ENCODE results near the gene ARNT2.
"Not testable (repeated sequence)": the region's sequence is repeated elsewhere in the genome, so short reads cannot be mapped to it uniquely, and the experiment has no call there.

Gene ARNT2

DNA sequence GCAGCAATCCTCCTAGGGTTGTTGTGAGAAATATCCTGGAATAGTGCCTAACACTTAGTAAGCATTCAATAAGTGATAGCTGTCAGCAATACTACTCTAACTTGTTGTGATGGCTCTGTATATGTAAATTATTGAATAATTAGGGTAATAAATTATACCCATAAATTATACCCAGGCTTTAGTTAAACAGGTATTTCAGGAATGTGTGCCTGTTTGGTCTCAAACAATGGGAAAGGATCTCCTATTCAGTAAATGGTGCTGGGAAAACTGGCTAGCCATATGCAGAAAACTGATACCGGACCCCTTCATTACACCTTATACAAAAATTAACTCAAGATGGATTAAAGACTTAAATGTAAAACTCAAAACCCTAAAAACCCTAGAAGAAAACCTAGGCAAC lies 14.8 kb upstream of the ARNT2 start:
- Histone ChIP-seq H3K9me3 (ENCODE audit: control insufficient read depth, low read length) (no peaks in the 10 kb centered on the region), H3K9ac (ENCODE audit: low read length) (no peak overlapping the region), H3K4me3 (ENCODE audit: low read length) (no peak overlapping the region), H3K36me3 (ENCODE audit: control insufficient read depth, insufficient read depth, low read length) (no peaks in the 10 kb centered on the region), H3K27me3 (ENCODE audit: control insufficient read depth, insufficient read depth, low read length) (no peaks in the 10 kb centered on the region), H3K4me1 (ENCODE audit: control insufficient read depth, insufficient read depth, low read length) (no peaks in the 10 kb centered on the region)

DNA sequence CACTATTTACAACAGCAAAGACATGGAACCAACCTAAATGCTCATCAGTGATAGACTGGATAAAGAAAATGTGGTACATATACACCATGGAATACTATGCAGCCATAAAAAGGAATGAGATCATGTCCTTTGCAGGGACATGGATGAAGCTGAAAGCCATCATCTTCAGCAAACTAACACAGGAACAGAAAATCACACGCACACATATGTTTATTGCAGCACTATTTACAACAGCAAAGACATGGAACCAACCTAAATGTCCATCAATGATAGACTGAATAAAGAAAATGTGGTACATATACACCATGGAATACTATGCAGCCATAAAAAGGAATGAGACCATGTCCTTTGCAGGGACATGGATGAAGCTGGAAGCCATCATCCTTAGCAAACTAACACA lies 13.2 kb upstream of the ARNT2 start:
- H3K9me3 ChIP-seq (ENCODE audit: control insufficient read depth, low read length); H3K9ac ChIP-seq (ENCODE audit: low read length); H3K4me1 ChIP-seq (ENCODE audit: control insufficient read depth, insufficient read depth, low read length); H3K4me3 ChIP-seq (ENCODE audit: low read length); H3K36me3 ChIP-seq (ENCODE audit: control insufficient read depth, insufficient read depth, low read length); H3K27me3 ChIP-seq (ENCODE audit: control insufficient read depth, insufficient read depth, low read length): not testable (repeated sequence)

DNA sequence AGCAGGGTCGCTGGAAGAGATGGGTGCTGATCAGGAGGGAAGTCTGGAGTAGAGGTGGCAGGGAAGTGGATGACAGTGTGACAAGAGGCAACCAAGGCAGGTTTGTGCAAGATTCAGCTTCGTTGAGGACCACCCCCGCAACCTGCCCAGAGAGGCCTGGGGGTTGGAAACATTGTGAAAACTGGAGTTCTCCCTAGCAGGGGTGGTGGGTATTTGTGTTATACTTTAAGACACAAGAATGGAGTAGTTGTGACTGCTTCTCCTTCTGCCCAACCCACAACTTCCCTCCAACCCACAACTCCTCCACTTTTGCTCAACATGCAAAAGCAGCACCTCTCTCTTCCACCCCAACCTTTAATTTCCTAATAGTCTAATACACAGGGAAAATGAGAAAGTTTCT lies 8.6 kb upstream of the ARNT2 start:
- Histone ChIP-seq H3K4me1 (ENCODE audit: control insufficient read depth, insufficient read depth, low read length) (no peaks in the 10 kb centered on the region), H3K4me3 (ENCODE audit: low read length) (no peak overlapping the region), H3K9me3 (ENCODE audit: control insufficient read depth, low read length) (no peaks in the 10 kb centered on the region), H3K9ac (ENCODE audit: low read length) (no peak overlapping the region), H3K27me3 (ENCODE audit: control insufficient read depth, insufficient read depth, low read length) (no peaks in the 10 kb centered on the region), H3K36me3 (ENCODE audit: control insufficient read depth, insufficient read depth, low read length) (no peaks in the 10 kb centered on the region)

DNA sequence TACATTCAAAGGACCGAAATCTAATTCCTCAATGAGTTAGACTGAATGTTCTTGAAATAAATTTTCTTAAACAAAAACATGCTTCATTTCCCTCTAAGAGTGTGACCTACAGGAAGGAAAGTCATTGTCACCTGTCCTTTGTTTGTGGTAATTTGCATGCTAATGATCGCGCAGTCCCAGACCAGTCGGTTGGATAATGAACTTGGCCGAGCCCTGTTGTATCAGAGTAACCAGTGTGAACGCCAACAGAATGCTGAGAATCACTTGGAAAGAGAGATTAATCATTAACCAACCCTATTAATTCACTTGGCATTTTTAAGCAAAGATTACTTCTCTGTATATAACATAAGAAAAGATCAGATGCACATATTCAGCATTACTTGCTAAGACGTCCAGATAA lies 8.1 kb upstream of the ARNT2 start:
- Histone ChIP-seq H3K4me1 (ENCODE audit: control insufficient read depth, insufficient read depth, low read length) (no peaks in the 10 kb centered on the region), H3K4me3 (ENCODE audit: low read length) (no peak overlapping the region), H3K9me3 (ENCODE audit: control insufficient read depth, low read length) (no peaks in the 10 kb centered on the region), H3K36me3 (ENCODE audit: control insufficient read depth, insufficient read depth, low read length) (no peaks in the 10 kb centered on the region), H3K9ac (ENCODE audit: low read length) (no peak overlapping the region), H3K27me3 (ENCODE audit: control insufficient read depth, insufficient read depth, low read length) (no peaks in the 10 kb centered on the region)

DNA sequence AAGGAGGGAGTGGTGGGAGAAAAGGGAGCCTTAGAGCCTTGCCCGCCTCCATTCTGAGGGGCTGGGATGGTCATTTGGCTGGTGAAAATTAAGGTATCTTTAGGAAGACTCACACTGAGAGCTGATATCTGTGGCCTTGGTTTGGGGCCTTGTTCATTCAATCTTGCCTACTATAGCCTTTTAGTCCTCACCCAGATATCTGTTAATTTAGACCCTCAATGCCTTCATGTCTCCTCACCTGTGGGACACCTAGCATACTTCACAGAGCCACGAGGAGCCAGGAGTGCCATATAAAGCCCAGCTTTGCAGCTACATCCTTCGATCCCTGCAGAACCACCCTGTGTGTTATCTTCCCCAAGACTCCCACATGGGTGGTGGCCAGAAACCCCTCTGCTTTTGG lies 4.7 kb upstream of the ARNT2 start:
- Histone ChIP-seq H3K27me3 (ENCODE audit: control insufficient read depth, insufficient read depth, low read length) (peaks cover 8% of the 10 kb centered on the region), H3K4me3 (ENCODE audit: low read length) (no peak overlapping the region), H3K9me3 (ENCODE audit: control insufficient read depth, low read length) (no peaks in the 10 kb centered on the region), H3K36me3 (ENCODE audit: control insufficient read depth, insufficient read depth, low read length) (no peaks in the 10 kb centered on the region), H3K4me1 (ENCODE audit: control insufficient read depth, insufficient read depth, low read length) (no peaks in the 10 kb centered on the region), H3K9ac (ENCODE audit: low read length) (no peak overlapping the region)

DNA sequence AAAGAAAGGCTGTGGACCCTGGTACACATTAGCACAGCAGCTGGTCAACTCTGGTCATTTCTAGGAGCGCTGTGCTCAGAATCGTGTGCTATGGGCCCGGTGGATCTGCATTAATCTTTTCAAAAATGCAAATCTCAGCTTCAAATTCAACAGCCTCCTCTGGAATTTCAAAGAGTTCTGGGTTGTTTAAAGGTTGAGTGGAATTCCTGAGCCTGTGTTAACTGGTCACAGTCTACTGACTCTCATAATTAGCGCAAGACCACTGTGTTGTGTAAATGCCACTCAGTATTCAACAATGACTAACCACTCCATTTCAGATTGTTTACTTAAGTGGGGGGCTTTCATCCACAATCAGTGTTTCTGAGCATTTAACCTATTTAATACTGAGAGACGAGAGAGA lies 2.7 kb upstream of the ARNT2 start:
- no peak overlapping the region for H3K4me3 ChIP-seq (ENCODE audit: low read length)
- H3K4me1 ChIP-seq (ENCODE audit: control insufficient read depth, insufficient read depth, low read length) = no peaks in the 10 kb centered on the region
- no peaks in the 10 kb centered on the region for H3K9me3 ChIP-seq (ENCODE audit: control insufficient read depth, low read length)
- no peak overlapping the region for H3K9ac ChIP-seq (ENCODE audit: low read length)
- H3K36me3 ChIP-seq (ENCODE audit: control insufficient read depth, insufficient read depth, low read length) = no peaks in the 10 kb centered on the region
- peaks cover 24% of the 10 kb centered on the region for H3K27me3 ChIP-seq (ENCODE audit: control insufficient read depth, insufficient read depth, low read length)

DNA sequence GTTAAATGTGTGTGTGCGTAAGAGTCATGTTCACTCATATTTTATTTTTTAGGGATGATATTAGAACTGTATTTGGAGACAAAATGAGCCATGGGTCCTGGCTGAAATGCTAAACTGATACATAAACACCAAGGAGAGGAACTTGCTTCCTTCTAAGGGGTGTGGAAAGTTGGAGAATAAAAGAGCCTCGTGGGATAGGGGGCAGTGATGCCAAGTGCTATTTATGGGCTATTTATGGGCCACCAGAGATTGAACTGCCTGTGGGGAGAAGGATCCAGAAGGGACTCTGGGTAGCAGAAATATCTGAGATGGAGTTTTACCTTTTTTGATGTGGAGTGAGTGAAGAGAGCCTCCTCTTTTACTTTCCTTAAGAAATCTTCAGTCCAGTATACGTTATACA lies 1.8 kb upstream of the ARNT2 start:
- no peaks in the 10 kb centered on the region for H3K9me3 ChIP-seq (ENCODE audit: control insufficient read depth, low read length)
- peaks cover 24% of the 10 kb centered on the region for H3K27me3 ChIP-seq (ENCODE audit: control insufficient read depth, insufficient read depth, low read length)
- no peaks in the 10 kb centered on the region for H3K36me3 ChIP-seq (ENCODE audit: control insufficient read depth, insufficient read depth, low read length)
- no peaks in the 10 kb centered on the region for H3K4me1 ChIP-seq (ENCODE audit: control insufficient read depth, insufficient read depth, low read length)
- no peak overlapping the region for H3K4me3 ChIP-seq (ENCODE audit: low read length)
- H3K9ac ChIP-seq (ENCODE audit: low read length) = no peak overlapping the region

DNA sequence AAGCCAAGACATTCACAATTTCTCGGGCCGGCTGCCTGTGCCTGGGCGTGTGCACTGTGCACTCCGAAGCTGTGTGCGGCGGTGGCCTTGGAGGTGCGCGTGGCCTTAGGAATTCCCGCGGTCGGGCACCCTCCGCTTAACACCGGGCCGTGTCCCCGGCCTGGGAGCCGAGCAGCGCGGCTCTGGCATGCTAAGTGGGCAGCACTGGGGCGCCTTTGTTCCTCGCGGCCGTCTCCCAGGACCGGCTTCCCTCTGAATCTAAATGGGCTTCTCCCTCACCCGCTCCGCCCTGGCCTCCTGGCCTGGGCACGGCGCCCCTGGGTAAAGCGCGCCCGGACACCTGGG lies 498 bp upstream of the ARNT2 start:
- Histone ChIP-seq H3K9ac (ENCODE audit: low read length) (peak overlapping the region; percentile 42), H3K36me3 (ENCODE audit: control insufficient read depth, insufficient read depth, low read length) (no peaks in the 10 kb centered on the region), H3K9me3 (ENCODE audit: control insufficient read depth, low read length) (no peaks in the 10 kb centered on the region), H3K27me3 (ENCODE audit: control insufficient read depth, insufficient read depth, low read length) (peaks cover 24% of the 10 kb centered on the region), H3K4me1 (ENCODE audit: control insufficient read depth, insufficient read depth, low read length) (no peaks in the 10 kb centered on the region), H3K4me3 (ENCODE audit: low read length) (no peak overlapping the region)

DNA sequence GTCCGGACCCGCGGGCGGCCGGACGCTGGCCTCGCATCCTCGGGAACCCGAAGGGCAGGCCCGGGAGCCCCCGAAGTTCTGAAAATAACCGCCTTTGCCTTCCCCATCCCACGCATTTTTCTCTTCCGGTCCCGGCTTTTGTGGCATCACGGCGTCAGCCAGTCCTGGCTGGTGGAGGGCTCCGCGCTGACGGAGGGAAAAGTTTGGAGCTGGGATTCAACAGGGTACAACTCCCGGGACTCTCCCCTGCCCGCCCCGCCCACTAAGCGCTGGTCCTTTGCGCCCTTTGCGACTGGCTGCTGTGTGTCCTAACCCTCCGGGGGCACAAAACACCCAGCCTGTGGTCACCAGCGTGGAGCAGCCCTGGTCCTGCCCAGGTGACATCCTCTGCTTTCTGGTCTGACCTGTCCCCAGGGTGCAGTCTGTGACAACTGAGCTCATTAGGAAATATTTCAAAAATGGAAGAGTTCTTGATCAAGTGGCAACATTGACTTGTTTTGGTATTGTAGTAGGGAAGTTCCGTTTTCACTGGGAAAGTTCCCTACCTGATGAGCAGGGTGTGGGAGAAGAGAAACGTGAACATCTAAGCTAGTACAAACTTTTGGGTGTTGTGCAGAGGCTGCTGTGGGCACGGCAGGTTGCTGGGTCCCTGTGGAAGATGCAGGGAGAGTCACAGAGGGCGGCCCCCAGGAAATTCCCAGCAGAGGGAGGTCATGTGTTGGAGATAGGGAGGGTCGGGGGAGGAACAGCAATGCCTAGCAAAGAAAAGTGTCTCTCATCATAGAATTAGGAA lies 775 bp downstream of the ARNT2 start:
- no peaks in the 10 kb centered on the region for H3K9me3 ChIP-seq (ENCODE audit: control insufficient read depth, low read length)
- H3K4me3 ChIP-seq (ENCODE audit: low read length) = no peak overlapping the region
- H3K9ac ChIP-seq (ENCODE audit: low read length) = peak overlapping the region; percentile 41
- H3K4me1 ChIP-seq (ENCODE audit: control insufficient read depth, insufficient read depth, low read length) = no peaks in the 10 kb centered on the region
- peaks cover 24% of the 10 kb centered on the region for H3K27me3 ChIP-seq (ENCODE audit: control insufficient read depth, insufficient read depth, low read length)
- H3K36me3 ChIP-seq (ENCODE audit: control insufficient read depth, insufficient read depth, low read length) = no peaks in the 10 kb centered on the region

DNA sequence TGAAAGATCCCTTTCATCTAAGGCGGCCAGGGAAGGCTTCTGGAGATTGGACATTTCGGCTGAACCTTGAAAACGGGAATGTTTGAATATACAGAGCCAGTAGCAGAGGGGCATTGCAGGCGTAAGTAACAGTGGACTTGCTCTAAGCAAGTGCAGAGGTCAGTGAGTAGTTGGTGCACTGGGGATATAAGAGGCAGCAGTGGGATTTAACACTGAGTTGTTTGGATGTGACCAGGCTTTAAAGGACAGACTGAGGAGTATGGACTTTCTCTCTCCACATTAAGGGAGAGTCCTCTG lies 1.3 kb downstream of the ARNT2 start:
- H3K9ac ChIP-seq (ENCODE audit: low read length) = no peak overlapping the region
- no peaks in the 10 kb centered on the region for H3K9me3 ChIP-seq (ENCODE audit: control insufficient read depth, low read length)
- H3K27me3 ChIP-seq (ENCODE audit: control insufficient read depth, insufficient read depth, low read length) = peaks cover 24% of the 10 kb centered on the region
- no peaks in the 10 kb centered on the region for H3K4me1 ChIP-seq (ENCODE audit: control insufficient read depth, insufficient read depth, low read length)
- no peaks in the 10 kb centered on the region for H3K36me3 ChIP-seq (ENCODE audit: control insufficient read depth, insufficient read depth, low read length)
- no peak overlapping the region for H3K4me3 ChIP-seq (ENCODE audit: low read length)

DNA sequence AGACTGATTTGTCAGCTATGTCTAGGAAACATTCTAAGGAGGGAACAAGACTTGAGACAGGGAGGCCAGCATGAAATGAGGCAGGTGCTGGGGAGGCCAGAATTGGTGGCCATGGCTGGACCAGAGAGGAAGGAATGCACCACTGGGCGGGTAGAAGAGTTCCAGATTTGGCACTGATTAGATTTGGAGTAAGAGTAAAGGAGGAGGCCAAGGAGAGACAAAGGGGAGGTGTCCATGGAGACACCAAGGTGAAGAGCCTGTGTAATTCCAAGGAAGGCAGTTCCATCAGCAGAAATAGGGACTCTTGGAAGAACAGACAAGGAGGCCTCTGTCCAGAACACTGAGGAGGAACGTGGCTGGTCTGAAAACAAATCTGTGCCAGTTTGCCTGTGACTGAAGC lies 1.8 kb downstream of the ARNT2 start:
- Histone ChIP-seq H3K9me3 (ENCODE audit: control insufficient read depth, low read length) (no peaks in the 10 kb centered on the region), H3K4me3 (ENCODE audit: low read length) (no peak overlapping the region), H3K27me3 (ENCODE audit: control insufficient read depth, insufficient read depth, low read length) (peaks cover 24% of the 10 kb centered on the region), H3K9ac (ENCODE audit: low read length) (no peak overlapping the region), H3K36me3 (ENCODE audit: control insufficient read depth, insufficient read depth, low read length) (no peaks in the 10 kb centered on the region), H3K4me1 (ENCODE audit: control insufficient read depth, insufficient read depth, low read length) (no peaks in the 10 kb centered on the region)

DNA sequence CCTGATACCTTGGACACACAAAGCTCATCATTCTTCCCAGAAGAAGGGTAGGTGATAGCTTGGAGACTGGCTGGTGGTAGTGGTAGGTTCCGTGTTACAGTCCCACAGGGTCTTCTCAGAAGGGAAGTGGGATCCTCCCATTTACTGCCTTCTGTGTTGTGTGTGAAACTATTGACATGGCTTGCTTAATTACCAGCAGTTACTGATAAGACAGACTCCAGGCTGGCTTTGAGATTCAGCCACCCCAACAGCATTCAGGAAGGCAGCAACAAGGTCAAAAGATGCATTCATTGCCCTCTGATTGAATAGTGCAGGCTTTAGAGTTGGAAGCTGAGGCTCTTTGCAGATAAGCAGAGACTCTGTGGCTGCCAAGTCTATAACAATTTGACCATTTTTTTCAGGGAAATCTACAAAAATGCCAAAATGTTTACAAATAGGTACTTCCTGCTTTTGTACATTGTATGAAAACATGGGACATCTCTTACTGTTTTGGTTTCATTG lies 7.7 kb downstream of the ARNT2 start:
- H3K4me1 ChIP-seq (ENCODE audit: control insufficient read depth, insufficient read depth, low read length) = peaks cover 5% of the 10 kb centered on the region
- H3K9me3 ChIP-seq (ENCODE audit: control insufficient read depth, low read length) = no peaks in the 10 kb centered on the region
- H3K9ac ChIP-seq (ENCODE audit: low read length) = no peak overlapping the region
- no peak overlapping the region for H3K4me3 ChIP-seq (ENCODE audit: low read length)
- H3K27me3 ChIP-seq (ENCODE audit: control insufficient read depth, insufficient read depth, low read length) = no peaks in the 10 kb centered on the region
- H3K36me3 ChIP-seq (ENCODE audit: control insufficient read depth, insufficient read depth, low read length) = no peaks in the 10 kb centered on the region
